ENCODE measurements around the gene COPG1.

DNA sequence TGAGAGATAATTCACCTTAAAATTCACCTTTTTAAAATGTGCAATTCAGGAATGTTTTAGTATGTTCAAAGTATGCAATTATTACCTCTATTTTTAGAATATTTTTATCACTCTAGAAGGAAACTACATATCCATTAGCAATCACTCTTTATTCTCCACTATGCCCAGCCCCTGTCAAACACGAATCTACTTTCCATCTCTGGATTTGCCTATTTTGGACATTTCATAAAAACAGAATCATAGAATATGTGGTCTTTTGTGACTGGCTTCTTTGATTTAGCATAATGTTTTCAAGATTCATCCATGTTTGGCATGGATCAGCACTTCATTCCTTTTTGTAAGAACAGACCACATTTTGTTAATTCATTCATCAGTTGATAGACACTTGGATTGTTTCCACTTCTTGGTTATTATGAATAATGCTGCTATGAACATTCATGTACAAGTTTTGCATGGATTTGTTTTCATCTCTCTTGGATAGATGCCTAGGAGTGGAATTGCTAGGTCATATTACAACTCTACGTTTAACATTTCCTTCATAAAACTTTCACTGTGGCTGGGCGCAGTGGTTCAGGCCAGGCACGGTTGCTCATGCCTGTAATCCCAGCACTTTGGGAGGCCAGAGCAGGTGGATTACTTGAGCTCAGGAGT, 42.0 kb downstream of the COPG1 start:
- TF ChIP-seq, protein P1, sequence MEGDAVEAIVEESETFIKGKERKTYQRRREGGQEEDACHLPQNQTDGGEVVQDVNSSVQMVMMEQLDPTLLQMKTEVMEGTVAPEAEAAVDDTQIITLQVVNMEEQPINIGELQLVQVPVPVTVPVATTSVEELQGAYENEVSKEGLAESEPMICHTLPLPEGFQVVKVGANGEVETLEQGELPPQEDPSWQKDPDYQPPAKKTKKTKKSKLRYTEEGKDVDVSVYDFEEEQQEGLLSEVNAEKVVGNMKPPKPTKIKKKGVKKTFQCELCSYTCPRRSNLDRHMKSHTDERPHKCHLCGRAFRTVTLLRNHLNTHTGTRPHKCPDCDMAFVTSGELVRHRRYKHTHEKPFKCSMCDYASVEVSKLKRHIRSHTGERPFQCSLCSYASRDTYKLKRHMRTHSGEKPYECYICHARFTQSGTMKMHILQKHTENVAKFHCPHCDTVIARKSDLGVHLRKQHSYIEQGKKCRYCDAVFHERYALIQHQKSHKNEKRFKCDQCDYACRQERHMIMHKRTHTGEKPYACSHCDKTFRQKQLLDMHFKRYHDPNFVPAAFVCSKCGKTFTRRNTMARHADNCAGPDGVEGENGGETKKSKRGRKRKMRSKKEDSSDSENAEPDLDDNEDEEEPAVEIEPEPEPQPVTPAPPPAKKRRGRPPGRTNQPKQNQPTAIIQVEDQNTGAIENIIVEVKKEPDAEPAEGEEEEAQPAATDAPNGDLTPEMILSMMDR (IDR thresholded peaks at IDR 0.05): no peak
- TF ChIP-seq TCF7L2 (IDR thresholded peaks at IDR 0.05; ENCODE audit: low read depth, low read length): no peak
- no peak for TF ChIP-seq SIN3A (IDR thresholded peaks at IDR 0.05; ENCODE audit: borderline replicate concordance, insufficient read depth, low read depth, low read length)
- no peak for TF ChIP-seq REST (IDR thresholded peaks at IDR 0.05; ENCODE audit: insufficient read depth in 1 of 2, low read depth in 2 of 2, low read length in 1 of 2)

Data from Panc1 (cell line).